Activated CD8-positive, alpha-beta T cell treated with anti-CD3 and anti-CD28 coated beads for 36 hours (primary cell): Measurements from ENCODE around the gene GPC5. TPM values are rescaled to one million over a fixed set of nuclear protein-coding genes. Genes with fewer than 3 reads are reported as not detected.
"Not testable (repeated sequence)": the region's sequence is repeated elsewhere in the genome, so short reads cannot be mapped to it uniquely, and the experiment has no call there.

ENCODE experiments used
- ATAC-seq: fragments of 200-7000 bp; cut with Tn5 transposase; one replicate; pipeline ENCODE4 v1.10.0; 2021; ENCODE audit warnings: mild to moderate bottlenecking, moderate library complexity
- CTCF ChIA-PET: fragments of 350-600 bp; sonication (Branson Sonifier 250); formaldehyde crosslinking; loops from one replicate; lab custom pipeline; 2021; ENCODE audit warnings: antibody characterized with exemption; lab: Charles Lee
- POLR2A ChIA-PET: fragments of 350-600 bp; sonication (Branson Sonifier 250); formaldehyde crosslinking; loops from one replicate; lab custom pipeline; 2021; ENCODE audit warnings: antibody characterized with exemption; lab: Charles Lee
- DNase-seq: peaks from one replicate; pipeline ENCODE4 v3.0.0-alpha.2; 2020
- H3K27ac Mint-ChIP-seq: one replicate; pipeline ENCODE4 v1.8.0; 2021; ENCODE audit warnings: mild to moderate bottlenecking, mixed read lengths
- H3K27me3 Mint-ChIP-seq: one replicate; pipeline ENCODE4 v1.8.0; 2021; ENCODE audit warnings: mixed read lengths
- H3K36me3 Mint-ChIP-seq: one replicate; pipeline ENCODE4 v1.8.0; 2021; ENCODE audit warnings: low read depth, mixed read lengths
- H3K4me1 Mint-ChIP-seq: one replicate; pipeline ENCODE4 v1.8.0; 2021; ENCODE audit warnings: low read depth, mixed read lengths
- H3K4me3 Mint-ChIP-seq: one replicate; pipeline ENCODE4 v1.8.0; 2021; ENCODE audit warnings: mild to moderate bottlenecking, moderate library complexity, mixed read lengths
- H3K9me3 Mint-ChIP-seq: one replicate; pipeline ENCODE4 v1.8.0; 2021; ENCODE audit warnings: mixed read lengths
- intact Hi-C: fragments of 100-400 bp; cut with micrococcal nuclease; formaldehyde crosslinking; loops from one replicate; pipeline ENCODE4 v1.10.0; 2022
- total RNA-seq, 2 experiments: library from RNA; stranded (reverse); gene quantifications; one replicate each; pipeline ENCODE4 v1.2.3, GENCODE V29; 2021
- TF ChIP-seq, protein P1 (sequence below): fragments of 200-600 bp; IDR thresholded peaks from one replicate; pipeline ENCODE4 v1.8.0; 2022; ENCODE audit warnings: antibody characterized with exemption, mild to moderate bottlenecking

Gene GPC5
- total RNA-seq, 2 experiments from 2014 or later, result 0.13 to 0.14 TPM

DNA sequence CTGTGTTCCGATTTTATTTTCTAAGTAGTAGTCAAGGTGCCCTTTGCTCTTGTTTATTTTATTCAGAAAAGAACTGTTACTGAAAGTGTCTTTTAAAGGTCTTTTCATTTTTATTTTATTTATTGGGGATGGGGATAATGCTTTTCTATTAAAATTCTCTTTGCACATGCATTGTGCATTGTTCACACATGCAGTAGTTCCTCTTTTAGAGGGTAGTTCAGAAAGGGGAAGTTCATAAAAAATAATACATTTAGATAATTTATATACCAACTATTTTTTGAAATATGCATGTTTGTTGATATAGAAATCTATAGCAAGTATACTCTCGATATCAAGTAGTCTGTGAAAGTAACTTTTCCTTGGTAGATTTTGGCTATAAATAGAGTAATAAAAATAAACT lies 3.5 kb downstream of the GPC5 start:
- Mint-ChIP-seq H3K27me3 (peaks cover 34% of the 10 kb centered on the region), H3K27ac (no peak overlapping the region), H3K4me3 (no peak overlapping the region), H3K9me3 (no peaks in the 10 kb centered on the region), H3K4me1 (peaks cover 15% of the 10 kb centered on the region), H3K36me3 (no peaks in the 10 kb centered on the region)
- DNase-seq, result no peak
- no peak for ATAC-seq
- intact Hi-C loops, result loop anchor here (5.0 to 10.0 kb wide), 2 partner anchors 35 to 267 kb away; no protein-coding TSS in a partner anchor
- ChIA-PET CTCF (no interaction called here), POLR2A (no interaction called here)
- TF ChIP-seq, protein P1, sequence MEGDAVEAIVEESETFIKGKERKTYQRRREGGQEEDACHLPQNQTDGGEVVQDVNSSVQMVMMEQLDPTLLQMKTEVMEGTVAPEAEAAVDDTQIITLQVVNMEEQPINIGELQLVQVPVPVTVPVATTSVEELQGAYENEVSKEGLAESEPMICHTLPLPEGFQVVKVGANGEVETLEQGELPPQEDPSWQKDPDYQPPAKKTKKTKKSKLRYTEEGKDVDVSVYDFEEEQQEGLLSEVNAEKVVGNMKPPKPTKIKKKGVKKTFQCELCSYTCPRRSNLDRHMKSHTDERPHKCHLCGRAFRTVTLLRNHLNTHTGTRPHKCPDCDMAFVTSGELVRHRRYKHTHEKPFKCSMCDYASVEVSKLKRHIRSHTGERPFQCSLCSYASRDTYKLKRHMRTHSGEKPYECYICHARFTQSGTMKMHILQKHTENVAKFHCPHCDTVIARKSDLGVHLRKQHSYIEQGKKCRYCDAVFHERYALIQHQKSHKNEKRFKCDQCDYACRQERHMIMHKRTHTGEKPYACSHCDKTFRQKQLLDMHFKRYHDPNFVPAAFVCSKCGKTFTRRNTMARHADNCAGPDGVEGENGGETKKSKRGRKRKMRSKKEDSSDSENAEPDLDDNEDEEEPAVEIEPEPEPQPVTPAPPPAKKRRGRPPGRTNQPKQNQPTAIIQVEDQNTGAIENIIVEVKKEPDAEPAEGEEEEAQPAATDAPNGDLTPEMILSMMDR, result no peak

DNA sequence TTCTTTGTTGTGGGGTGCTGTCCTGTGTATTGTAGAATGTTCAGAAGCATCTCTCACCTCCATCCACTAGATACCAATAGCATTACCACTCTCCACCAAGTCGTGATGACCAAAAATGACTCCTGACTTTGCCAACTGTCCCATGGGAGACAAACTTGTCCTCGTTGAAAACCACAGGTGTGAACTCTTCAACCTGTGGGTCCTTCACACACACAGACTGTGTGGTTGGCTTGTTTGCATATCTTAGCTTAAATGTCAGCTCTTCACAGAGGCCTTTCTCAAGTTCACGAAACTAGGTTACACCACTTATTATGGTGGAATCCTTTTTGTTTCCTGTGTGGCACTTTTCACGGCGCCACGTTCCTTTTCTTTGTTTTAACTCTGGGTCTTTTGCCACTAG lies 6.8 kb downstream of the GPC5 start:
- POLR2A ChIA-PET, result no interaction called here
- Mint-ChIP-seq H3K4me3 (no peak overlapping the region), H3K4me1 (no peaks in the 10 kb centered on the region), H3K27ac (no peak overlapping the region), H3K27me3 (peaks cover 21% of the 10 kb centered on the region), H3K36me3 (no peaks in the 10 kb centered on the region), H3K9me3 (no peaks in the 10 kb centered on the region)
- DNase-seq (no peak), ATAC-seq (no peak)
- TF ChIP-seq, protein P1, result no peak
- CTCF ChIA-PET, result interaction anchor here (1.9 to 4.4 kb wide), 2 partner anchors 23 to 94 kb away, joined by 9 to 17 read pairs; no protein-coding TSS in a partner anchor
- intact Hi-C loops, result loop anchor here (10.0 kb wide), 1 partner anchor 270 kb away; no protein-coding TSS in a partner anchor

DNA sequence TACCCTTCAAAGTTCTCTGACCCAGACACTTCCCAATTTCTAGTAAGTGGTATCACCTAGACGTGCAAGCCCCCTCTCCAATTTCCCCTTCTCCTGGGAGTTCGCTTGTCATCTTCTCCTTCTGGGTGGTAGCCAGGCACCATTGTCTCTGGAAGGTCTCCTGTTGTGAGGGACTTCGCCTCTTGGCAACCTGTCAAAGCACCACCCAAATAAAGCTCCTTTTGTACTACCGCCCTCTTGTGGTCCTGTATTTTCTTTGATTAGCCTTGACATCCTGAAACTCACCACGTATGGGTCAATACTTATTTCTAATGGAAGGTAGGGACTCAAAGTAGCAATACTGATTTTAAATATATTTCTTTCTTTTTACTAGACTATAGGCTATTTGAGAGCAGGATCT lies 8.2 kb downstream of the GPC5 start:
- Mint-ChIP-seq H3K27me3 (peaks cover 18% of the 10 kb centered on the region), H3K4me3 (no peak overlapping the region), H3K9me3 (no peaks in the 10 kb centered on the region), H3K4me1 (no peaks in the 10 kb centered on the region), H3K36me3 (no peaks in the 10 kb centered on the region), H3K27ac (no peak overlapping the region)
- ATAC-seq (peak; percentile 65), DNase-seq (peak; percentile 53)
- TF ChIP-seq, protein P1, result peak; percentile 64
- intact Hi-C loops, result loop anchor here (10.0 kb wide), 1 partner anchor 272 kb away; no protein-coding TSS in a partner anchor
- CTCF ChIA-PET, result interaction anchor here (0.8 to 4.4 kb wide), 11 partner anchors 11 to 272 kb away, joined by 3 to 17 read pairs (median 4); no protein-coding TSS in a partner anchor
- POLR2A ChIA-PET, result interaction anchor here (1.4 to 1.9 kb wide), 2 partner anchors 50 to 59 kb away, joined by 3 to 5 read pairs; partner anchors contain the start of gene MIR17HG

DNA sequence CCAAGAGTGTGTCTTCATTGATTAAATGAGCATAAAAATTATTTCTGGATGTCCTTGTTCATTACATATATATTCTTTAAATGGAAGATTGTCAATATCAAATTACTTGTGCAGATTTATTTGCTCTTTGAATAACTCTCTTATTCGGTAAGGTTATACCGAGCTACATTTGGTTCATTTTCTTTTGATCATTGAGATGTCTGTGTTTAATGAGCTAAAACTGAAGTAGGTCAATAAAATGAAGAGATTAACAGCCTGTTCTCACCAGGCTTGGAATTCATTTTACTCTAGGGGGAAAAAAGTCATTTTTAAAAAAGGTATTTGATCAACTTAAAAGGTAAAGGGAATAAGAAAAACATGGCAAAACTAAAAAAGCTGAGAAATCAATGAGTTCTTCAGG lies 10.6 kb downstream of the GPC5 start:
- H3K4me1 Mint-ChIP-seq, result no peaks in the 10 kb centered on the region
- TF ChIP-seq, protein P1, result no peak
- POLR2A ChIA-PET, result interaction anchor here (1.2 kb wide), 1 partner anchor 62 kb away, joined by 3 read pairs; the partner anchor contains the start of gene MIR17HG
- H3K27me3 Mint-ChIP-seq, result peaks cover 13% of the 10 kb centered on the region
- no peak overlapping the region for H3K27ac Mint-ChIP-seq
- intact Hi-C loops, result loop anchor here (10.0 kb wide), 1 partner anchor 274 kb away; no protein-coding TSS in a partner anchor
- H3K4me3 Mint-ChIP-seq, result no peak overlapping the region
- no peaks in the 10 kb centered on the region for H3K36me3 Mint-ChIP-seq
- DNase-seq (no peak), ATAC-seq (no peak)
- CTCF ChIA-PET, result interaction anchor here (1.0 to 4.4 kb wide), 5 partner anchors 24 to 274 kb away, joined by 3 to 17 read pairs (median 6); no protein-coding TSS in a partner anchor
- H3K9me3 Mint-ChIP-seq, result no peaks in the 10 kb centered on the region

DNA sequence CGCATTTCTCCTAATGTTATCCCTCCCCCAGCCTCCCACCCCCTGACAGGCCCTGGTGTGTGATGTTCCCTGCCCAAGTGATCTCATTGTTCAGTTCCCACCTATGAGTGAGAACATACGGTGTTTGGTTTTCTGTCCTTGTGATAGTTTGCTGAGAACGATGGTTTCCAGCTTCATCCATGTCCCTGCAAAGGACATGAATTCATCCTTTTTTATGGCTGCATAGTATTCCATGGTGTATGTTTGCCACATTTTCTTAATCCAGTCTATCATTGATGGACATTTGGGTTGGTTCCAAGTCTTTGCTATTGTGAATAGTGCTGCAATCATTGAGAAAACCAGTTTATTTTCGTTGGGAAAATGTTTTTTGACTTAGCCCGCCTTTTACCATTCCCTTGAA lies 18.2 kb downstream of the GPC5 start:
- H3K4me3 Mint-ChIP-seq, H3K9me3 Mint-ChIP-seq, H3K4me1 Mint-ChIP-seq, H3K27ac Mint-ChIP-seq, DNase-seq, CTCF ChIA-PET, intact Hi-C loops, POLR2A ChIA-PET, H3K27me3 Mint-ChIP-seq, H3K36me3 Mint-ChIP-seq, ATAC-seq: not testable (repeated sequence)
